Neuronal stem cell (in vitro differentiated cells): ENCODE results near the gene EEF1AKMT1.
A peak's percentile ranks its signal among the peaks of the same experiment; 100 is the strongest.

Experiments
- DNase-seq: peaks from one replicate; pipeline ENCODE4 v3.0.0-alpha.2; 2013; ENCODE audit warnings: low spot score
- H2AFZ ChIP-seq: one replicate; pipeline ENCODE4 v1.6.1; 2013; ENCODE audit warnings: mild to moderate bottlenecking, low read length, inconsistent platforms
- H2AK5ac ChIP-seq: 2 replicates; pipeline ENCODE4 v1.6.1; 2013; ENCODE audit warnings: low read depth, mild to moderate bottlenecking, inconsistent platforms, low read length, moderate library complexity, mixed read lengths
- H2BK120ac ChIP-seq: 2 replicates; pipeline ENCODE4 v1.6.1; 2013; ENCODE audit warnings: low read depth, mild to moderate bottlenecking, inconsistent platforms, low read length, moderate library complexity, mixed read lengths
- H2BK12ac ChIP-seq: one replicate; pipeline ENCODE4 v1.6.1; 2013; ENCODE audit warnings: low read length, inconsistent platforms
- H2BK15ac ChIP-seq: 2 replicates; pipeline ENCODE4 v1.6.1; 2013; ENCODE audit warnings: mild to moderate bottlenecking, low read length, inconsistent platforms, mixed read lengths
- H2BK5ac ChIP-seq: one replicate; pipeline ENCODE4 v1.6.1; 2013; ENCODE audit warnings: inconsistent platforms, mild to moderate bottlenecking, low read length, moderate library complexity
- H3K14ac ChIP-seq: one replicate; pipeline ENCODE4 v1.6.1; 2013; ENCODE audit warnings: low read length, inconsistent platforms
- H3K18ac ChIP-seq: 2 replicates; pipeline ENCODE4 v1.6.1; 2013; ENCODE audit warnings: low read length, inconsistent platforms
- H3K23ac ChIP-seq: 2 replicates; pipeline ENCODE4 v1.6.1; 2013; ENCODE audit warnings: low read depth, mild to moderate bottlenecking, mixed read lengths, low read length, inconsistent platforms; ENCODE audit not compliant: poor library complexity
- H3K27ac ChIP-seq: replicated peaks from 3 replicates; pipeline ENCODE4 v1.5.1; 2013; ENCODE audit warnings: low read length, inconsistent platforms
- H3K27me3 ChIP-seq, 3 experiments: 2 replicates each; pipeline ENCODE4 v1.6.1; 2013; ENCODE audit warnings: low read length in 3 of 3, mild to moderate bottlenecking in 2 of 3, inconsistent platforms in 1 of 3, low read depth in 1 of 3, mixed read lengths in 1 of 3, moderate library complexity in 1 of 3; ENCODE audit not compliant: control insufficient read depth in 3 of 3, insufficient read depth in 3 of 3
- H3K36me3 ChIP-seq, 2 donors: replicated peaks in 1 of 2; 2 replicates each; pipeline ENCODE4 v1.6.1; 2013; ENCODE audit warnings: low read length in 2 of 2; ENCODE audit not compliant: control insufficient read depth in 2 of 2, insufficient read depth in 2 of 2
- H3K4ac ChIP-seq: 2 replicates; pipeline ENCODE4 v1.6.1; 2013; ENCODE audit warnings: inconsistent platforms, mild to moderate bottlenecking, low read length, moderate library complexity
- H3K4me1 ChIP-seq, 2 donors: 1 replicate in 1 of 2; 2 replicates in 1 of 2; pipeline ENCODE4 v1.6.1; 2013; ENCODE audit warnings: low read length in 2 of 2, low read depth in 1 of 2; ENCODE audit not compliant: control insufficient read depth in 2 of 2, insufficient read depth in 1 of 2
- H3K4me2 ChIP-seq: one replicate; pipeline ENCODE4 v1.6.1; 2013; ENCODE audit warnings: mild to moderate bottlenecking, low read length, inconsistent platforms; ENCODE audit not compliant: insufficient read depth, poor library complexity, severe bottlenecking
- H3K4me3 ChIP-seq, 2 donors: 2 replicates each; pipeline ENCODE4 v1.5.1; 2013; ENCODE audit warnings: low read length in 2 of 2, mild to moderate bottlenecking in 2 of 2, inconsistent platforms in 1 of 2, moderate library complexity in 1 of 2
- H3K79me1 ChIP-seq: one replicate; pipeline ENCODE4 v1.6.1; 2013; ENCODE audit warnings: low read depth, mild to moderate bottlenecking, inconsistent platforms, low read length, moderate library complexity
- H3K9ac ChIP-seq: one replicate; pipeline ENCODE4 v1.6.1; 2013; ENCODE audit warnings: mild to moderate bottlenecking, low read depth, low read length, inconsistent platforms; ENCODE audit not compliant: poor library complexity
- H3K9me3 ChIP-seq, 2 donors: replicated peaks in 1 of 2; 2 replicates each; pipeline versions ENCODE3 to v1.6.1; 2013; ENCODE audit warnings: low read length in 2 of 2, mild to moderate bottlenecking in 2 of 2, inconsistent platforms in 1 of 2, low read depth in 1 of 2, mixed read lengths in 1 of 2, moderate library complexity in 1 of 2; ENCODE audit not compliant: control insufficient read depth in 2 of 2, insufficient read depth in 1 of 2
- H4K8ac ChIP-seq: one replicate; pipeline ENCODE4 v1.6.1; 2013; ENCODE audit warnings: low read depth, mild to moderate bottlenecking, inconsistent platforms, low read length, moderate library complexity
- H4K91ac ChIP-seq: one replicate; pipeline ENCODE4 v1.6.1; 2013; ENCODE audit warnings: low read length, low read depth, mild to moderate bottlenecking, inconsistent platforms; ENCODE audit not compliant: poor library complexity
- WGBS, 2 donors: extraction: QIAGEN DNeasy Blood & Tissue Kit; methylation state at CpG; one replicate each; pipeline ENCODE4 v1.1.7; 2013; ENCODE audit warnings: missing lambda C conversion rate in 2 of 2, mixed read lengths in 1 of 2; ENCODE audit not compliant: insufficient read length in 2 of 2, insufficient replicate concordance in 1 of 2; ENCODE audit errors: extremely low coverage in 2 of 2; 5-methylcytosine and 5-hydroxymethylcytosine counted together

EEF1AKMT1 gene

DNA sequence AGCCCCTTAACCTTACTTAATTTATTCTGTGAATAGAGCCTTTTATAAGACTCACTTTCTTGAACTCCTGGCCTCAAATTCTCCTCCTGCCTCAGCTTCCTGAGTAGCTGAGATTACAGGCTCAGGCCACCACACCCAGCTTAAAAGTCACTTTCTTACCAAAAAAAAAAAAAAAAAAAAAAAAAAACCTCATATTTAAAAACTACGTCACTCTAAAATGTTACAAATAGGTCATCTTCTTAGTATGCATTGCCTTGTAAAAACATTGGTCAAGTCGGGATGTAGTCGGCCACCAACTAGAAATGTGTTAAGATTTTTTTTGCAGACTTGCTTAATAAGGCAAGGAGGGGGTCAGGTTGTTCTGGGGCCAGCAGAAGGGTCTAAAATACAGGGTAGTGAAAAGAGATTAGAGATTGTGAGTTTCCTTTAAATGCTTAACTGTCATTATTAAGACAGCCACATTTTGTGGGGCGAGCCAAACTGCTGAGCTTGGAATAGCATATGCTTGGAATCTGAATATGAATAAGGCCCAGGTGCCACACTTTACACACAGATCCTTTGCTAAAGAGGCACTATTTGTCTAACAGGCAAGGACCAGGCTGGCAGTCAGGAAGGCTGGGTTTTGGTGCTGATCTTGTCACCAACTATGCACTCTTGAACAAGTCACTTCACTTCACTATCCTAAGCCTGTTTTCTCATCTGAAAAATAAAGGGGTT lies 86.7 kb downstream of the EEF1AKMT1 start:
- Histone ChIP-seq H2BK12ac (no peak overlapping the region), H3K4me3 (no peak overlapping the region), H3K79me1 (no peaks in the 10 kb centered on the region), H4K91ac (no peak overlapping the region), H2AFZ (no peak overlapping the region), H3K27ac (no peak overlapping the region), H2BK5ac (no peak overlapping the region), H2BK15ac (no peak overlapping the region), H4K8ac (no peak overlapping the region), H2AK5ac (no peak overlapping the region), H3K18ac (no peak overlapping the region), H3K14ac (no peak overlapping the region), H3K23ac (no peak overlapping the region), H3K4me2 (no peak overlapping the region), H3K9me3 (no peaks in the 10 kb centered on the region), H3K9ac (no peak overlapping the region), H3K4me1 (peaks cover 3 to 10% of the 10 kb centered on the region in 2 donors), H3K27me3 (no peaks in the 10 kb centered on the region), H3K4ac (no peak overlapping the region), H3K36me3 (no peaks in the 10 kb centered on the region), H2BK120ac (no peak overlapping the region)
- WGBS, 2 donors = 100% methylated on average over 1 of the region's 4 CpGs; no CpG with 5 or more reads in 1 of the 2 donors
- no peak for DNase-seq

DNA sequence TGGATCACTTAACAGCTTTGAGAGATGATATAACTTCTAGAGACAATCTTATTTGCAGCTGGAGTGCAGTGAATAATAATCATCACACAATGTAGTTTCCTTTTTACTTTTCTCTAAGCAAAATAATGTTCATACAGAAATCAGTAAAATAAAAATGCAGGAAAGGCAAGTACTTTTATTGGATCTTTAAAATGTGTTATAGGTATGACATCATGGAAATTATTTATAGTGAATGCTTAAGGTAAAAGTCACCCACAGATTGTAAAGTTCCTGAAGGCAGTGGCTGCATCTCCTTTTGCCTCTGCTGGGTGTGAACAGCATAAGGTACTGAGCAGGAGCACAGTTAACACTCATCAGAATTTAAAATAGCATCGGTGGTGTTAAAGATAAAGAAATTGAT lies 87.6 kb downstream of the EEF1AKMT1 start:
- no peak overlapping the region for H2BK120ac ChIP-seq
- peaks cover 3 to 10% of the 10 kb centered on the region in 2 donors for H3K4me1 ChIP-seq
- H4K8ac ChIP-seq = no peak overlapping the region
- no peak overlapping the region for H2BK15ac ChIP-seq
- DNase-seq = no peak
- WGBS, 2 donors = no CpG with 5 or more reads among the region's 1 CpG
- no peak overlapping the region for H2BK5ac ChIP-seq
- no peak overlapping the region for H3K14ac ChIP-seq
- H3K36me3 ChIP-seq = no peaks in the 10 kb centered on the region
- no peak overlapping the region for H3K18ac ChIP-seq
- H4K91ac ChIP-seq = no peak overlapping the region
- no peak overlapping the region for H2AK5ac ChIP-seq
- no peak overlapping the region for H3K4ac ChIP-seq
- H3K23ac ChIP-seq = no peak overlapping the region
- no peak overlapping the region for H3K4me2 ChIP-seq
- no peak overlapping the region for H2BK12ac ChIP-seq
- no peak overlapping the region for H3K27ac ChIP-seq
- H3K4me3 ChIP-seq = no peak overlapping the region
- no peaks in the 10 kb centered on the region for H3K9me3 ChIP-seq
- no peak overlapping the region for H2AFZ ChIP-seq
- H3K27me3 ChIP-seq = no peaks in the 10 kb centered on the region
- H3K9ac ChIP-seq = no peak overlapping the region
- no peaks in the 10 kb centered on the region for H3K79me1 ChIP-seq

DNA sequence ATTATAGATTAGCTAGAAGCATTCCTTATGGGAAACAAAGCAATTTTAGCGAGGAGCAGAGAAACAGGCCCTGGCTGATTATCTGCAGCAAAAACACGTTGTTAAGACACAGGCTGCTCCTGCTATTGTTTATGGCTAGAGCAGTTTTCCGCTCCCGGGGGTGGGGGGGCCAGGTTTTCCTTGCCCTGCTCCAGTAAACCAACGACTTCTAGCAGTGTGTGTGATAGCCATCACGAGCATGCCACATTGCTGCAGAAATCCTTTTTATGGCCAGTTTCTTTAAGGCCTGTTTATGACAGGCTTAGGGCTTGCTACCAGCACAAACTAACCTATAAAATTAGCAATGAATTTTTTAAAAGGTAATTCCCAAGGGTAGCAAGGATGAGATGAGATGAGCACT lies 88.7 kb downstream of the EEF1AKMT1 start:
- Histone ChIP-seq H3K79me1 (no peaks in the 10 kb centered on the region), H2BK12ac (no peak overlapping the region), H4K91ac (no peak overlapping the region), H2AK5ac (no peak overlapping the region), H3K9ac (no peak overlapping the region), H3K4me2 (no peak overlapping the region), H3K27ac (no peak overlapping the region), H2AFZ (no peak overlapping the region), H2BK15ac (no peak overlapping the region), H3K4ac (no peak overlapping the region), H3K36me3 (no peaks in the 10 kb centered on the region), H2BK120ac (no peak overlapping the region), H4K8ac (no peak overlapping the region), H3K4me3 (no peak overlapping the region), H3K4me1 (peaks cover 3 to 10% of the 10 kb centered on the region in 2 donors), H3K23ac (no peak overlapping the region), H3K18ac (no peak overlapping the region), H3K14ac (no peak overlapping the region), H2BK5ac (no peak overlapping the region), H3K9me3 (no peaks in the 10 kb centered on the region), H3K27me3 (no peaks in the 10 kb centered on the region)
- WGBS, 2 donors = no CpG with 5 or more reads among the region's 6 CpGs
- no peak for DNase-seq

DNA sequence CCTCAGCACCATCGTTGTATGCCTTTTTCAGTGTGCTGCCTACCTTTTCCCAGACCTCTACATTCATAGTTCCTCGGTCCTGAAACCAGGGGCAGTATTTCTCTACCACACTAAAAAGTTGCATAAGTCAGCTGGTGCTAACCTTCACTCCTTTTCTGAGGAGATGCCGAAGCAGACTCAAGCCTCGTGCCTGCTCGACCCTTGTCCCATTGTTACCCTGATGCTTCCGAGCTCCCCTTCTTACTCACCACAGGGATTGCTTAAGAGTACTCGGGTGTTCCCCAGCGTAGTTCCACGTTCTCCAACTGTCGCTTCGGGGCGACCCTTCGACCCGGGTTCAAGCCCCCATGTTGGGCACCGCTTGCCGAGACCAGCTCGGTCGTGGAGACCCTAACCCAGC lies 89.2 kb downstream of the EEF1AKMT1 start:
- no peaks in the 10 kb centered on the region for H3K79me1 ChIP-seq
- H4K8ac ChIP-seq = no peak overlapping the region
- no peak overlapping the region for H3K4me3 ChIP-seq
- no peak for DNase-seq
- no peaks in the 10 kb centered on the region for H3K27me3 ChIP-seq
- H3K23ac ChIP-seq = no peak overlapping the region
- no peak overlapping the region for H2BK12ac ChIP-seq
- H4K91ac ChIP-seq = no peak overlapping the region
- H3K9me3 ChIP-seq = no peaks in the 10 kb centered on the region
- no peak overlapping the region for H2AK5ac ChIP-seq
- no peaks in the 10 kb centered on the region for H3K36me3 ChIP-seq
- H3K18ac ChIP-seq = peak overlapping the region; percentile 77
- H3K4me2 ChIP-seq = no peak overlapping the region
- no peak overlapping the region for H3K4ac ChIP-seq
- no peak overlapping the region for H3K9ac ChIP-seq
- no peak overlapping the region for H3K27ac ChIP-seq
- no peak overlapping the region for H2BK5ac ChIP-seq
- no peak overlapping the region for H2BK120ac ChIP-seq
- peaks cover 3 to 10% of the 10 kb centered on the region in 2 donors for H3K4me1 ChIP-seq
- no CpG with 5 or more reads among the region's 18 CpGs for WGBS, 2 donors
- no peak overlapping the region for H2BK15ac ChIP-seq
- H2AFZ ChIP-seq = no peak overlapping the region
- no peak overlapping the region for H3K14ac ChIP-seq
